Activated CD8-positive, alpha-beta T cell treated with anti-CD3 and anti-CD28 coated beads, Interleukin-2, amount 10 ng/mL, durations not matched to agents 7 days and 5 days (primary cell): ENCODE measurements around the gene KHDC4. TPM values are rescaled to one million over a fixed set of nuclear protein-coding genes. Genes with fewer than 3 reads are reported as not detected.

Experiments used
- ATAC-seq: fragments of 150-1000 bp; cut with Tn5 transposase; one replicate; pipeline ENCODE4 v1.10.0; 2021; ENCODE audit warnings: moderate library complexity
- CTCF ChIA-PET: fragments of 350-600 bp; sonication (Branson Sonifier 250); formaldehyde crosslinking; loops from one replicate; lab custom pipeline; 2021; ENCODE audit warnings: antibody characterized with exemption; lab: Charles Lee
- POLR2A ChIA-PET: fragments of 350-600 bp; sonication (Branson Sonifier 250); formaldehyde crosslinking; loops from one replicate; lab custom pipeline; 2021; ENCODE audit warnings: antibody characterized with exemption; lab: Charles Lee
- DNase-seq: peaks from one replicate; pipeline ENCODE4 v3.0.0-alpha.2; 2020
- H3K27ac Mint-ChIP-seq: one replicate; pipeline ENCODE4 v1.8.0; 2021; ENCODE audit warnings: mild to moderate bottlenecking, mixed read lengths
- H3K27me3 Mint-ChIP-seq: one replicate; pipeline ENCODE4 v1.8.0; 2021; ENCODE audit warnings: low read depth, mixed read lengths
- H3K36me3 Mint-ChIP-seq: one replicate; pipeline ENCODE4 v1.8.0; 2021; ENCODE audit warnings: low read depth, mixed read lengths
- H3K4me1 Mint-ChIP-seq: one replicate; pipeline ENCODE4 v1.8.0; 2021; ENCODE audit warnings: low read depth, mixed read lengths
- H3K4me3 Mint-ChIP-seq: one replicate; pipeline ENCODE4 v1.8.0; 2021; ENCODE audit warnings: mild to moderate bottlenecking, mixed read lengths
- H3K9me3 Mint-ChIP-seq: one replicate; pipeline ENCODE4 v1.8.0; 2022; ENCODE audit warnings: mixed read lengths; ENCODE audit not compliant: insufficient read depth
- total RNA-seq, 2 experiments: library from RNA; stranded (reverse); gene quantifications; one replicate each; pipeline ENCODE4 v1.2.3, GENCODE V29; 2021

The KHDC4 gene
- total RNA-seq, 2 experiments from 2014 or later, result 64.5 to 68.9 TPM

- Mint-ChIP-seq H3K27ac (no peak overlapping the region), H3K36me3 (peaks cover 71% of the 10 kb centered on the region), H3K4me1 (peaks cover 2% of the 10 kb centered on the region), H3K4me3 (no peak overlapping the region), H3K27me3 (no peaks in the 10 kb centered on the region), H3K9me3 (no peaks in the 10 kb centered on the region)
- DNase-seq (no peak), ATAC-seq (no peak)
- ChIA-PET POLR2A (interaction anchor here (0.8 to 1.0 kb wide), 2 partner anchors 20 to 24 kb away, joined by 3 read pairs; partner anchors contain the start of gene ARHGEF2), CTCF (interaction anchor here (1.0 to 4.3 kb wide), 3 partner anchors 14 to 365 kb away, joined by 4 to 25 read pairs (median 5); no protein-coding TSS in a partner anchor)
These were observed 20.4 kb upstream of the KHDC4 start for GRCh38 chr1:155954645-155955044.

GRCh38 chr1:155952505-155952890 is 18.3 kb upstream of the KHDC4 start:
- Mint-ChIP-seq H3K4me1 (peaks cover 8% of the 10 kb centered on the region), H3K27me3 (no peaks in the 10 kb centered on the region), H3K36me3 (peaks cover 67% of the 10 kb centered on the region), H3K27ac (peak overlapping the region; percentile 63), H3K9me3 (no peaks in the 10 kb centered on the region), H3K4me3 (no peak overlapping the region)
- CTCF ChIA-PET, result no interaction called here
- no peak for DNase-seq
- POLR2A ChIA-PET, result no interaction called here
- no peak for ATAC-seq

GRCh38 chr1:155951753-155952504 is 17.7 kb upstream of the KHDC4 start:
- H3K27ac Mint-ChIP-seq, result no peak overlapping the region
- no peak overlapping the region for H3K4me3 Mint-ChIP-seq
- H3K9me3 Mint-ChIP-seq, result no peaks in the 10 kb centered on the region
- no peaks in the 10 kb centered on the region for H3K27me3 Mint-ChIP-seq
- H3K36me3 Mint-ChIP-seq, result peaks cover 66% of the 10 kb centered on the region
- POLR2A ChIA-PET, result interaction anchor here (1.1 kb wide), 1 partner anchor 22 kb away, joined by 3 read pairs; no protein-coding TSS in a partner anchor
- H3K4me1 Mint-ChIP-seq, result peaks cover 12% of the 10 kb centered on the region
- ATAC-seq (no peak), DNase-seq (no peak)
- CTCF ChIA-PET, result interaction anchor here (1.3 kb wide), 1 partner anchor 13 kb away, joined by 5 read pairs; no protein-coding TSS in a partner anchor

GRCh38 chr1:155950829-155951228 is 16.6 kb upstream of the KHDC4 start:
- ATAC-seq, result no peak
- peaks cover 23% of the 10 kb centered on the region for H3K4me1 Mint-ChIP-seq
- POLR2A ChIA-PET, result interaction anchor here (0.5 to 1.1 kb wide), 2 partner anchors 23 to 27 kb away, joined by 3 read pairs; partner anchors contain the start of gene ARHGEF2
- no peaks in the 10 kb centered on the region for H3K9me3 Mint-ChIP-seq
- peaks cover 72% of the 10 kb centered on the region for H3K36me3 Mint-ChIP-seq
- no peak overlapping the region for H3K27ac Mint-ChIP-seq
- CTCF ChIA-PET, result interaction anchor here (1.3 kb wide), 1 partner anchor 12 kb away, joined by 5 read pairs; no protein-coding TSS in a partner anchor
- DNase-seq, result no peak
- H3K27me3 Mint-ChIP-seq, result no peaks in the 10 kb centered on the region
- no peak overlapping the region for H3K4me3 Mint-ChIP-seq

- H3K4me3 Mint-ChIP-seq, result no peak overlapping the region
- H3K4me1 Mint-ChIP-seq, result peaks cover 43% of the 10 kb centered on the region
- H3K9me3 Mint-ChIP-seq, result no peaks in the 10 kb centered on the region
- DNase-seq, result no peak
- peak overlapping the region; percentile 49 for H3K27ac Mint-ChIP-seq
- H3K27me3 Mint-ChIP-seq, result no peaks in the 10 kb centered on the region
- H3K36me3 Mint-ChIP-seq, result peaks cover 56% of the 10 kb centered on the region
- CTCF ChIA-PET, result interaction anchor here (1.3 to 2.4 kb wide), 3 partner anchors 9 to 31 kb away, joined by 3 to 9 read pairs (median 4); partner anchors contain the start of gene ARHGEF2
- ATAC-seq, result no peak
- POLR2A ChIA-PET, result interaction anchor here (0.6 to 1.3 kb wide), 2 partner anchors 9 to 29 kb away, joined by 3 to 8 read pairs; no protein-coding TSS in a partner anchor
These were observed 13.5 kb upstream of the KHDC4 start for GRCh38 chr1:155947741-155948140.

GRCh38 chr1:155947292-155947691 is 13.1 kb upstream of the KHDC4 start:
- ChIA-PET POLR2A (interaction anchor here (1.3 kb wide), 1 partner anchor 30 kb away, joined by 8 read pairs; no protein-coding TSS in a partner anchor), CTCF (interaction anchor here (1.7 kb wide), 1 partner anchor 31 kb away, joined by 4 read pairs; the partner anchor contains the start of gene ARHGEF2)
- DNase-seq, result no peak
- ATAC-seq, result no peak
- no peaks in the 10 kb centered on the region for H3K9me3 Mint-ChIP-seq
- H3K36me3 Mint-ChIP-seq, result peaks cover 52% of the 10 kb centered on the region
- H3K27me3 Mint-ChIP-seq, result no peaks in the 10 kb centered on the region
- peaks cover 47% of the 10 kb centered on the region for H3K4me1 Mint-ChIP-seq
- H3K27ac Mint-ChIP-seq, result peak overlapping the region; percentile 87
- peak overlapping the region; percentile 46 for H3K4me3 Mint-ChIP-seq

- H3K4me3 Mint-ChIP-seq, result peak overlapping the region; percentile 46
- POLR2A ChIA-PET, result interaction anchor here (1.0 to 5.2 kb wide), 4 partner anchors 13 to 34 kb away, joined by 4 to 45 read pairs (median 22); partner anchors contain the start of genes ARHGEF2 and KHDC4
- peaks cover 46% of the 10 kb centered on the region for H3K36me3 Mint-ChIP-seq
- H3K27ac Mint-ChIP-seq, result peak overlapping the region; percentile 87
- no peaks in the 10 kb centered on the region for H3K27me3 Mint-ChIP-seq
- H3K9me3 Mint-ChIP-seq, result no peaks in the 10 kb centered on the region
- CTCF ChIA-PET, result interaction anchor here (0.7 to 5.0 kb wide), 9 partner anchors 9 to 774 kb away, joined by 3 to 44 read pairs (median 9); partner anchors contain the start of genes ARHGEF2 and KHDC4
- peaks cover 53% of the 10 kb centered on the region for H3K4me1 Mint-ChIP-seq
- DNase-seq (no peak), ATAC-seq (no peak)
These were observed 12.5 kb upstream of the KHDC4 start for GRCh38 chr1:155946633-155947219.

- no peaks in the 10 kb centered on the region for H3K27me3 Mint-ChIP-seq
- H3K4me3 Mint-ChIP-seq, result no peak overlapping the region
- H3K4me1 Mint-ChIP-seq, result peaks cover 72% of the 10 kb centered on the region
- CTCF ChIA-PET, result interaction anchor here (1.2 to 5.0 kb wide), 4 partner anchors 32 to 122 kb away, joined by 3 to 44 read pairs (median 6); no protein-coding TSS in a partner anchor
- no peaks in the 10 kb centered on the region for H3K9me3 Mint-ChIP-seq
- ATAC-seq (no peak), DNase-seq (no peak)
- peaks cover 29% of the 10 kb centered on the region for H3K36me3 Mint-ChIP-seq
- POLR2A ChIA-PET, result interaction anchor here (4.4 to 5.2 kb wide), 2 partner anchors 11 to 32 kb away, joined by 39 to 45 read pairs; partner anchors contain the start of genes ARHGEF2 and KHDC4
- peak overlapping the region; percentile 87 for H3K27ac Mint-ChIP-seq
These were observed 10.2 kb upstream of the KHDC4 start for GRCh38 chr1:155944444-155944799.

- no peak for DNase-seq
- no peaks in the 10 kb centered on the region for H3K9me3 Mint-ChIP-seq
- ChIA-PET POLR2A (interaction anchor here (4.4 to 5.2 kb wide), 2 partner anchors 9 to 34 kb away, joined by 39 to 45 read pairs; partner anchors contain the start of genes ARHGEF2 and KHDC4), CTCF (interaction anchor here (1.5 to 5.0 kb wide), 2 partner anchors 33 to 47 kb away, joined by 7 to 44 read pairs; no protein-coding TSS in a partner anchor)
- H3K27me3 Mint-ChIP-seq, result no peaks in the 10 kb centered on the region
- peaks cover 75% of the 10 kb centered on the region for H3K4me1 Mint-ChIP-seq
- peaks cover 20% of the 10 kb centered on the region for H3K36me3 Mint-ChIP-seq
- peak overlapping the region; percentile 77 for H3K27ac Mint-ChIP-seq
- no peak for ATAC-seq
- no peak overlapping the region for H3K4me3 Mint-ChIP-seq
These were observed 8.4 kb upstream of the KHDC4 start for GRCh38 chr1:155942578-155943141.

GRCh38 chr1:155941845-155942531 is 7.8 kb upstream of the KHDC4 start:
- Mint-ChIP-seq H3K4me3 (no peak overlapping the region), H3K27ac (peak overlapping the region; percentile 94), H3K9me3 (no peaks in the 10 kb centered on the region), H3K4me1 (peaks cover 70% of the 10 kb centered on the region), H3K36me3 (peaks cover 16% of the 10 kb centered on the region), H3K27me3 (no peaks in the 10 kb centered on the region)
- CTCF ChIA-PET, result interaction anchor here (1.5 to 5.7 kb wide), 3 partner anchors 34 to 48 kb away, joined by 7 to 144 read pairs (median 44); no protein-coding TSS in a partner anchor
- POLR2A ChIA-PET, result interaction anchor here (5.2 kb wide), 1 partner anchor 34 kb away, joined by 45 read pairs; the partner anchor contains the start of gene ARHGEF2
- no peak for DNase-seq
- ATAC-seq, result no peak
